ENCODE data around the gene PTPN2.
"Not testable (repeated sequence)": the region's sequence is repeated elsewhere in the genome, so short reads cannot be mapped to it uniquely, and the experiment has no call there.

The PTPN2 gene

GRCh38 chr18:12890964-12891363 is 6.9 kb upstream of the PTPN2 start:
- no peak for DNase-seq

- DNase-seq: no peak
Measured at GRCh38 chr18:12886498-12887126, 2.6 kb upstream of the PTPN2 start.

- DNase-seq: no peak
Measured at GRCh38 chr18:12885500-12885899, 1.5 kb upstream of the PTPN2 start.

GRCh38 chr18:12884406-12885323 is 628 bp upstream of the PTPN2 start:
- no peak for DNase-seq

- no peak for DNase-seq
Measured at GRCh38 chr18:12883372-12883683, 709 bp downstream of the PTPN2 start.

- no peak for DNase-seq
Measured at GRCh38 chr18:12882453-12883371, 1.3 kb downstream of the PTPN2 start.

GRCh38 chr18:12880541-12880910 is 3.5 kb downstream of the PTPN2 start:
- DNase-seq: no peak

- no peak for DNase-seq
Measured at GRCh38 chr18:12879840-12880540, 4.0 kb downstream of the PTPN2 start.

GRCh38 chr18:12874992-12875391 is 9.0 kb downstream of the PTPN2 start:
- not testable (repeated sequence) for DNase-seq

GRCh38 chr18:12873961-12874567 is 10.0 kb downstream of the PTPN2 start:
- DNase-seq: not testable (repeated sequence)

- no peak for DNase-seq
Measured at GRCh38 chr18:12872408-12872807, 11.6 kb downstream of the PTPN2 start.

GRCh38 chr18:12868576-12868975 is 15.5 kb downstream of the PTPN2 start:
- DNase-seq: no peak

GRCh38 chr18:12867441-12868123 is 16.5 kb downstream of the PTPN2 start:
- DNase-seq: no peak

- no peak for DNase-seq
Measured at GRCh38 chr18:12863687-12864216, 20.3 kb downstream of the PTPN2 start.

- DNase-seq: no peak
Measured at GRCh38 chr18:12862874-12863482, 21.1 kb downstream of the PTPN2 start.

GRCh38 chr18:12862467-12862866 is 21.6 kb downstream of the PTPN2 start:
- no peak for DNase-seq

GRCh38 chr18:12861637-12862036 is 22.4 kb downstream of the PTPN2 start:
- DNase-seq: no peak

- DNase-seq: no peak
Measured at GRCh38 chr18:12860530-12860929, 23.5 kb downstream of the PTPN2 start.

- DNase-seq: no peak
Measured at GRCh38 chr18:12858991-12859390, 25.0 kb downstream of the PTPN2 start.

GRCh38 chr18:12857991-12858544 is 26.0 kb downstream of the PTPN2 start:
- no peak for DNase-seq

Measured in CD4-positive, alpha-beta T cell treated with Interleukin-17A for 4 hours (primary cell).